HG03432 (cell line): ENCODE measurements around the gene GFPT1.
A peak's percentile ranks its signal among the peaks of the same experiment; 100 is the strongest.

ENCODE experiments used
- ATAC-seq: cut with Tn5 transposase; IDR thresholded peaks from one replicate; pipeline ENCODE4 v1.9.1; 2021; ENCODE audit warnings: mild to moderate bottlenecking, moderate library complexity; ENCODE audit not compliant: unreplicated experiment

Gene GFPT1

GRCh38 chr2:69330781-69331180 lies 56.2 kb downstream of the GFPT1 start:
- no peak for ATAC-seq

GRCh38 chr2:69322631-69323030 lies 64.4 kb downstream of the GFPT1 start:
- no peak for ATAC-seq

GRCh38 chr2:69316550-69316949 lies 70.5 kb downstream of the GFPT1 start:
- ATAC-seq, result no peak

GRCh38 chr2:69315160-69315761 lies 71.8 kb downstream of the GFPT1 start:
- no peak for ATAC-seq

GRCh38 chr2:69311024-69311416 lies 76.0 kb downstream of the GFPT1 start:
- no peak for ATAC-seq

- ATAC-seq, result no peak
These were observed 76.7 kb downstream of the GFPT1 start for GRCh38 chr2:69310111-69311023.

- ATAC-seq, result no peak
These were observed 77.5 kb downstream of the GFPT1 start for GRCh38 chr2:69309351-69310110.

- ATAC-seq, result no peak
These were observed 78.7 kb downstream of the GFPT1 start for GRCh38 chr2:69308338-69308737.

- no peak for ATAC-seq
These were observed 79.4 kb downstream of the GFPT1 start for GRCh38 chr2:69307579-69308064.

- peak; percentile 89 for ATAC-seq
These were observed 80.0 kb downstream of the GFPT1 start for GRCh38 chr2:69306822-69307578.

- ATAC-seq, result no peak
These were observed 80.6 kb downstream of the GFPT1 start for GRCh38 chr2:69306393-69306821.

- no peak for ATAC-seq
These were observed 81.2 kb downstream of the GFPT1 start for GRCh38 chr2:69305712-69306392.

- no peak for ATAC-seq
These were observed 81.9 kb downstream of the GFPT1 start for GRCh38 chr2:69305166-69305565.

GRCh38 chr2:69304656-69305055 lies 82.4 kb downstream of the GFPT1 start:
- ATAC-seq, result no peak

- no peak for ATAC-seq
These were observed 86.4 kb downstream of the GFPT1 start for GRCh38 chr2:69300650-69301049.

GRCh38 chr2:69299772-69300516 lies 87.1 kb downstream of the GFPT1 start:
- ATAC-seq, result no peak

GRCh38 chr2:69298862-69299261 lies 88.2 kb downstream of the GFPT1 start:
- no peak for ATAC-seq

GRCh38 chr2:69298261-69298660 lies 88.8 kb downstream of the GFPT1 start:
- no peak for ATAC-seq

- ATAC-seq, result no peak
These were observed 89.8 kb downstream of the GFPT1 start for GRCh38 chr2:69297216-69297615.
